HG03378 (cell line): ENCODE measurements around the gene CDA.
"Not testable (repeated sequence)": the region's sequence is repeated elsewhere in the genome, so short reads cannot be mapped to it uniquely, and the experiment has no call there.

Source experiments
- ATAC-seq: cut with Tn5 transposase; IDR thresholded peaks from one replicate; pipeline ENCODE4 v1.9.1; 2021; ENCODE audit warnings: mild to moderate bottlenecking, moderate library complexity; ENCODE audit not compliant: unreplicated experiment

Gene CDA

GRCh38 chr1:20586953-20587660 lies 1.8 kb upstream of the CDA start:
- ATAC-seq, result no peak

- ATAC-seq, result no peak
Observed at GRCh38 chr1:20587661-20588053, 1.2 kb upstream of the CDA start.

GRCh38 chr1:20589331-20590278 lies 708 bp downstream of the CDA start:
- ATAC-seq, result no peak

GRCh38 chr1:20590306-20590777 lies 1.4 kb downstream of the CDA start:
- ATAC-seq, result no peak

- ATAC-seq, result no peak
Observed at GRCh38 chr1:20593756-20594155, 4.9 kb downstream of the CDA start.

- no peak for ATAC-seq
Observed at GRCh38 chr1:20594746-20595145, 5.8 kb downstream of the CDA start.

- no peak for ATAC-seq
Observed at GRCh38 chr1:20596106-20596505, 7.2 kb downstream of the CDA start.

- no peak for ATAC-seq
Observed at GRCh38 chr1:20597650-20598049, 8.8 kb downstream of the CDA start.

GRCh38 chr1:20600156-20600555 lies 11.3 kb downstream of the CDA start:
- ATAC-seq, result no peak

GRCh38 chr1:20601129-20601825 lies 12.4 kb downstream of the CDA start:
- ATAC-seq, result no peak

- no peak for ATAC-seq
Observed at GRCh38 chr1:20602851-20603450, 14.1 kb downstream of the CDA start.

GRCh38 chr1:20603504-20604464 lies 14.9 kb downstream of the CDA start:
- no peak for ATAC-seq

GRCh38 chr1:20604678-20605077 lies 15.8 kb downstream of the CDA start:
- ATAC-seq, result no peak

GRCh38 chr1:20606801-20607570 lies 18.1 kb downstream of the CDA start:
- not testable (repeated sequence) for ATAC-seq

GRCh38 chr1:20609541-20609940 lies 20.6 kb downstream of the CDA start:
- ATAC-seq, result no peak

- ATAC-seq, result no peak
Observed at GRCh38 chr1:20610970-20611369, 22.1 kb downstream of the CDA start.

GRCh38 chr1:20611652-20612051 lies 22.8 kb downstream of the CDA start:
- no peak for ATAC-seq

- ATAC-seq, result no peak
Observed at GRCh38 chr1:20612221-20612746, 23.4 kb downstream of the CDA start.

- ATAC-seq, result no peak
Observed at GRCh38 chr1:20614131-20614579, 25.3 kb downstream of the CDA start.
